ENCODE data around the gene CERT1.
"Not testable (repeated sequence)": the region's sequence is repeated elsewhere in the genome, so short reads cannot be mapped to it uniquely, and the experiment has no call there.

The CERT1 gene

DNA sequence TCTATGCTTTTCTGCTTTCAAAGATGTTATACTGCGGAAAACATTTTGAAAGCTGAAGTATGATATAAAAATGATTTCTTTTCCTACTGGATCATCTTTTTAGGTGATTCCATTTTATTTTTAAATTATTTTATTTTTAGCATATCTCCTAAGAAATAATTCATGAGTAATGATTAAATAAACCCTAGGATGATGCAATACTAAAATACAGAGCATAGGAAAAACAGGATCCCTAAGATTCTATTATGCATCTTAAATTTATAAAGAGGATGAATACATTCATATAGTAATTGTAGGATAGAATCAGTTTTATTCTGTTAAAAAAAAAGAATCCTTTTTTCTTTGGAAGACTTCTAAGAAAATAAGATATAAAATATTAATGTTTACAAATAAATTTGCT lies 11.1 kb upstream of the CERT1 start:
- no peak for DNase-seq

DNA sequence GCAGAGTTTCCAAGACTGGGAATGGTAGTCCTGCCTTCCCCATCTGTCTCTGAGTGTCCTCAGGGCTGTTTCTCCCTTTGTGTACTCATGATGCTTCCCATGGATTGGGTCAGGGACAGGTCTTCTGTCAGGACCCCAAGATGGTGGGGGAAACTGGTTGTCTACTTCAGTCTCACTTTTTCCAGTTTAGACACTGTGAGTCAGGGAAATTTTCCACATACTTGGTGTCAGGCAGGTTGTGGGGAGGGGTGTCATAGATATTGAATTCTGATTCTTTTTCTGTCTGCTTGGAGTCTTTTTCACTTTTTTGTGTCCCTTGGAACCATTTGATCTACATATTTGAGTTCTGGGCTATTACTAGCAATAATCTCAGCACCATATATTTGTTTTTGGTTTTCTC lies 10.6 kb upstream of the CERT1 start:
- no peak for DNase-seq

DNA sequence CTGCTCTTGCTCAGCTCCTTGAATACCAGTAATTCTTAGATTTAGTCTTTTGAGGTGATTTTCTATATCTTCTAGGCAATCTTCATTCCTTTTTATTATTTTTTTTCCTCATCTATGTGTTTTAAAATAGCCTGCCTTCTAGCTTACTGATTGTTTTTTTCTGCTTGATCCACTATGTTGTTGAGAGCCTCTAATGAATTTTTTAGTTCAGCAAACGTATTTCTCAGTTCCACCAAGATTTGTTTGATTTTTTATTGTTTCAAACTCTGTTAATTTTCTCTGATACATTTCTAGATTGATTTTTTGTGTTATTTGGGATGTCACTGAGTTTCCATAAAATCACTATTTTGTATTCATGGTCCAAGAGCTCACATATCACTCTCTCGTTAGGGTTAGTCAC lies 9.8 kb upstream of the CERT1 start:
- DNase-seq: no peak

DNA sequence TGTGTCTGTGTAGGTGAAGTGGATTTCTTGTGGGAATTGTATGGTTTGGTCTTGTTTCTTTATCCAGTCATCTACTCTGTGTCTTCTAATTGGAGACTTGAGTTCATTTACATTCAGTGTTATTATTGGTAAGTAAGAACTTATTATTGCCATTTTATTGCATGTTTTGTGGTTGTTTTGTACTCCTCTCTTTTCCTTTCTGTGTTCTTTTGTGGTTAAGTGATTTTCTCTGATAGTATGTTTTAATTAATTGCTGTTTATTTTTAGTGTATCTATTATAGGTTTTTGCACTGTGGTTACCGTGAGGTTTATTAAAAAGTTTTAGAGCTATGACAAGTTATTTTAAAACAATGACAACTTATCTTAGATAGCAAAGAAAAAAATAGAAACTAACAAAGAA lies 8.3 kb upstream of the CERT1 start:
- no peak for DNase-seq

DNA sequence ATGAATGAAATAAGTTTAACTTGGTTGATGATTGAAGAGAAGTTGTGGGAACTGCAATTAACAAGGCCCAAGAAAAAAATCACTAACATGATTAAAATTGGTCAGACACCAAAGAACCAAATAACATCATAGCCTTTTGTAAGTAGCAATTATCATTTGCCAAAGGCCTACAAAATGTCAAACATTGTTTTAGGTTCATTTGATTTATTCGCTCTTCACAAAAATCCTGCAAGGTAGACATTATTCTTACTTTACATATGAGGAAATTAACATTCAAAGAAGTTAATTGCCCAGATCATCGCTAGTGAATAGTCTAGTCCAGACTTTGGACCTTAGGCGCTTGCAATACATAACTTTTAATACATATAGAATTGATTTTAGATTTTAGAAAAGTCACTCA lies 2.9 kb upstream of the CERT1 start:
- no peak for DNase-seq

DNA sequence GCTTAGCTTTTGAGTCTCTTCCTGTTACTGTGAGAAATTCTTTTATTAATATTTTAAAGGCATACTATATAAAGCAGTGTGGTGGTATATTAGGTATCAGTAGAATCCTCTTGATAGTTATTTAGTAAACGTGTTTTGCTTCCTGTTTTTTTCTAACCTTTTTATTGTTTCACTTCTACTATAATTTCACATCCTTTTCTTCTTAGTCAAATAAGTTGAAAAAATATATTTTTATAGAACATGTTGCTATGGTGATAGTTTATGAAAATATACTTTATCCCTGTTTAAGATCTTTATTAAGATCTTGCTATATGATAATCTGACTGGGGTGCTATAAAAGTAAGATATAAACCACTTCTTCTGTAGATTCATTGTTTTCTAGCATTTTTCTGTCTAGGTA lies 2.4 kb upstream of the CERT1 start:
- peak in 1 of 4 experiments; percentile 21 for DNase-seq

DNA sequence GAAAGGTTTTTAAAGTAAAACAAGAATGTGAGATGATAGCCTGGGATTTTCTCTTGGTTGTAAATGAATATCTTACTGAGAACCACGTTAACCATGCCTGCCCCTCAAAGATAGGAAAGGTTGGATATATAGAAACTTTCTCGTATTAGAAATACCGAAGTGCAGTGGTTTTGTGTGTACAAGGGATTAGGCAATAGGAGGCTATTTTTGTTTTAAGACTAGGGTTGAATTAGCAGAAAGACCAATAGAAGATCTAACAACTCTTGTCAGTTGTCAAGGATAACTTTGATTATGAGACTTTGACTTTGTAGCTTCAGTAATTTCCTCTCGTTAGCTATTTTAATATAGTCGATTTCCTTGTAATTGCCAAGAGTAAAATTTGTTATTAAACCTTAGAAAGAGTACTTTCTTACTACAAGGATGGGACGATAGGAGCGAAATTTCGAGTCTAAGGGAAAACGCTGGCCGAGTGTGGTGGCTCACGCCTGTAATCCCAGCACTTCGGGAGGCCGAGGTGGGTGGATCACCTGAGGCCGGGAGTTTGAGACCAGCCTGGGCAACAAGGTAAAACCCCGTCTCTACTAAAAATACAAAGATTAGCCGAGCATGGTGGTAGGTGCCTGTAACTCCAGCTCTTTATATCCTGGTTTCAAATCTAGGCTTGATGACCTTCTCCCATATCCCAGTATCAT lies 1.1 kb upstream of the CERT1 start:
- peak in 2 of 4 experiments; percentile 29 to 40 for DNase-seq

DNA sequence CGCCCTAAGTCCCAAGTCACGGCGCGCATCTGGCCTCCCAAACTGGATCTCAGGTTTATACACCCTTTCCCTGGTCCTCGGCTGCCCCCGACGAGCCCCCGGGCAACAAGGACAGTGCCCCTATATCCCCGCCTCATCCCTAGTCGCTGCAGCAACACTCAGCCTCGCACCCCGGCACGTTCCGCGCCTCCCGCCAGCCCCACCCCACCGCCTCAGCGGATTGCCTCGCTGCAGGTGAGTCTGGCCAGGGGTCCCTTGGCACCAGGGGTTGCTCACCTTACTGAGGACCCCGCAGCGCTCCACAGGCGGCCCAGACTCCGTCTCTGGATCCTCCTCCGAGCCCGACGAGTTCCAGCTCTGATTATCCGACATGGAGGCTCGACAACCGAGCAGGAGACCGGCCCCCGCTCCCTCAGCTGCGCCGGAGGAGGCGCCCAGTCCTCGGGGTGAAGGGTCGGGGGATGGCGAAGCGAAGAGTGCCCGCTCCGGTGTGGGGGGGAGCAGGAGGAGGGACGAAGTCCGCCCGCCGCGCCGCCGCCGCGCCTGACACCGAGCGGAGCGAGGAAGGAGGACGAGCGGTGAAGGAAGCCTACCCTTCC lies 494 bp downstream of the CERT1 start:
- DNase-seq: peak in 3 of 4 experiments; percentile 43 to 72 (median 60)

DNA sequence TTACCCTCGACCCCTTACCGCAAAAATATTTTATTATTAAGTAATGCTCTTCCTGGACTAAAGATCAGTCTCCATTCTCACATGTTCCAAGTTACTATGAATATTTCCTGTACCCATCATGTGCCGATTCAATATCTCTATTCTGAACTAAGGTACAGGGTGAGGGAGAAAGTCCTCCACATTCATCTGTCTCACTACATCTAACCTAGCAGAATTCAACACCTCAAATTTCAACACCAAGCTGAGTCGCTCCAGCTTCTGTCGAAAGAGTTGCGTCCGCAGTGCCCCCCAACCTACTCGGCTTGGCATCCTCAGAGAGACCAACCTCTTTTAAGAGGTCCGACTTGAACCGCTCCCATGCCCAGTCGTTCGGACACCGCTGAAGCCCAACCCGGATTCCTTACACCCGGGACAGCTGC lies 1.0 kb downstream of the CERT1 start:
- peak in 3 of 4 experiments; percentile 38 to 55 (median 44) for DNase-seq

DNA sequence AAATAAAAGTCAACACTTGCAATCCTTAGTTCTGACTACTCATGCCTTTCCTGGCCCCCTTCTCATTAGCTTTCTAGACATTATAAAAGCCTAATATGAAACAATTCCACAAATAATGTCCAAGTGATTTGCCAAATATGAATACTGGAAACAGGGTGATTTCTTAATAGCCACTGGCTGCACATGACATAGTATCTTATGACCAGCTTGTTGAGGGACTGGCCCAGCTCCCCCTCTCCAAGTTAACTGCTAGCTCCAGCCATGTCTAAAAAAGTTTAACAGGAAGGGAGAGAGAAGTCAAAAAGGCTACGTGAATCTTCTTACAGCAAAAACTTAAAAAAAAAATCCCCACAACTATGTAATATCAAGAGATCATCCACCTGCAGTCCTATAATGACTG lies 1.5 kb downstream of the CERT1 start:
- peak; percentile 71 to 90 (median 85) for DNase-seq

DNA sequence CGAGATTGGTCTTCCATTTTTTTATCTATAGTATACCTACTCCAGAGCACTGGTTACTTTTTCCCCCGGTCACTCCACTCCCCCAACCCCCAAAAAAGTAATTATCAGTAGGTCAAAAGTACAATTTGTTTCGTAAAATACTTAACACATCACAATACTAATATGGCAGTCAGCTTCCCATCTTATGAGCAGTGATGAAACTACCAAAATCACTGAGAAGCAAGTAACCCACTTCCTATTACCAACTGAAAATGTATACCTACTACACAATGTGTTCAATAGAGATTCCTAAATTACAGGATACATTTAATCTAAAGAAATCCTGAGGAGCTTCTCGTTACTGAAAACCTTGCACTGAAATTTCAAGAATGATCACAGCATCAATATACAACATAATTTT lies 1.9 kb downstream of the CERT1 start:
- DNase-seq: peak; percentile 10 to 74 (median 48)

DNA sequence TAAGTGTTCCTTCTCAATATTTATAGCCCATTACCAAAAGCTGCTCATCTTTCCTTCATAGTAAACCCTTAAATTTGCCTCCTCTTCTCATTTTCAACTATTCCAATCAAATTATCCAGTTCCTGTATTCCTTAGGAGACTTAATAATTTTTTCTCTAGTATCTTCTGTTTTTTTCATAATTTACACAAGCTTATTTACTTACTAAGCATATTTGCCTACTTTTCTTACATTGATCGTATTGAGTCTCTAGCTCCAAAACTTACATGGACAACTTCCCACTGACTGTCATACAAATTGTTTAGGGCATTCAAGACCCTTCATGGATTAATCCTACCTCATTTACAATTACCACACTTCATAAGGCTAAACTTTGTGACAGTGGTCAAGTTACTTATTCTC lies 3.6 kb downstream of the CERT1 start:
- DNase-seq: no peak

DNA sequence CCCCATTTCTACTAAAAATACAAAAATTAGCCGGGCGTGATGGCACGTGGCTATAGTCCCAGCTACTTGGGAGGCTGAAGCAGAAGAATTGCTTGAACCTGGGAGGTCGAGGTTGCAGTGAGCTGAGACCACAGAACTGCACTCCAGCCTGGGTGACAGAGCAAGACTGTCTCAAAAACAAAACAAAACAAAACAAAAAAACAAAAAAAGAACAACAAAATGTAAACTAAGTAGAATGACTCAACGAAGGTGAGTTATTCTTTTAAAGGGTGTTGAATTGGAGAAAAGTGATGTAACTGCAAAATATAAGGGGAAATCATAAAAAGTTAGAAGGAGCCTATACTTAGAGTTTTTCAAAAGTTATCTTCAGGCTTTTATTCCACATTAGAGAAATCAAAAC lies 6.3 kb downstream of the CERT1 start:
- DNase-seq: not testable (repeated sequence)

DNA sequence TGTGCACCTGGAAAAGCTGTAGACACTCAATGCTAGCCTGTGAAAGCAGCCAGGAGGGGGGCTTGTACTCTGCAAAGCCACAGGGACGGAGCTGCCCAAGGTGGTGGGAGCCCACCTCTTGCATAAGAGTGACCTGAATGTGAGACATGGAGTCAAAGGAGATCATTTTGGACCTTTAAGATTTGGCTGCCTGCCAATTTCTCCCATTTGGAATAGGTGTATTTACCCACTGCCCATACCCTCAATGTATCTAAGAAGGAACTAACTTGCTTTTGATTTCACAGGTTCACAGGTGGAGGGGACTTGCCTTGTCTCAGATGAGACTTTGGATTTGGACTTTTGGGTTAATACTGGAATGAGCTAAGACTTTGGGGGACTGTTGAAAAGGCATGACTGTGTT lies 12.6 kb downstream of the CERT1 start:
- DNase-seq: not testable (repeated sequence)

DNA sequence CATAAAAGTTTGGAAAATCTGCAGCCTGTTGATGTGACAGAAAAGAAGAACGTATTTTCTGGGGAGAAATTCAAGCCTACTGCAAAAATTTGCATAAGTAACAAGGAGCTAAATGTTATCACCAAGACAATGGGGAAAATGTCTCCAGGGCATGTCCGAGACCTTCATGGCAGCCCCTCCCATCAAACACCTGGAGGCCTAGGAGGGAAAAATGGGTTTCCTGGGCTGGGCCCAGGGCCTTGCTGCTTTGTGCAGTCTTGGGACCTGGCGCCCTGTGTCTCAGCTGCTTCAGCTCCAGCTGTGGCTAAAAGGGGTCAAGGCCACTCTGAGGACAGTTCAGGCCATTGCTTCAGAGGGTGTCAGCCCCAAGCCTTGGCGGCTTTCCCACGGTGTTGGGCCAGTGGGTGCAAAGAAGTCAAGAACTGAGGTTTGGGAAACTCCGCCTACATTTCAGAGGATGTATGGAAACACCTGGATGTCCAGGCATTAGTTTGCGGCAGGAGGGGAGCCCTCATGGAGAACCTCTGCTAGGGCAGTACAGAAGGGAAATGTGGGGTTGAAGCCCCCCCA lies 13.1 kb downstream of the CERT1 start:
- DNase-seq: no peak

DNA sequence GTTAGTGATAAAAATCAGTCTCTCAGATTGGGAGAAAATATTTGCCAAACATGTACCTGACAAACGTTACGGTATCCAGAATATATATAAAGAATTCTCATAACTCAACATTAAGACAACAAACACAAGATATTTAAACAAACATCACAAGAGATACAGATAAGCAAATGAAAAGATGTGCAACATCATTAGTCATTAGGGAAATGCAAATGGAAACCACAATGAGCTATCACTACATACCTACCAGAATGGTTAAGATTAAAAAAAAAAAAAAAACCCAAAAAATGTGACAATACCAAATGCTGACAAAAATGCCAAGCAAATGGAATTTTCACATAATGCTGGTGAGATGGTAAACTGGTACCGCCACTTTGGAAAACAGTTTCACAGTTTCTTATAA lies 15.4 kb downstream of the CERT1 start:
- DNase-seq: no peak

DNA sequence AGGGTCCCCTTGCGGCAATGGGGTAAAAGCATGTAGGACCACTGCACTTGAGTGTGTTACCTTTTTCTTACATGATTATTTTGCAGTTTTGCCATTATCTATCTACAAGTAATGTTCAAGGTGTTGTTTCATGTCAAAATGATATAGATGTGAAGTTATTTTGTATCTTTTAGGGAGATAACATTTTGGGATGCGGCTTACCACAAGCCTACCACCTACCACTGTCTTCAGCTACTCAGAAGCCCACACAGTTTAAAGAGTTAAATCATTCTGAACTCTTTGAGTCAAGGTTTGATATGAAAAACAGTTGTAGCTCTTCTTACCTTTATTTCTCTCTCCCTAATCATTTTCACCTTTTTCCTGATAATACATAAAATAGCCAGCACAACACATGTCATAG lies 19.8 kb downstream of the CERT1 start:
- DNase-seq: no peak

DNA sequence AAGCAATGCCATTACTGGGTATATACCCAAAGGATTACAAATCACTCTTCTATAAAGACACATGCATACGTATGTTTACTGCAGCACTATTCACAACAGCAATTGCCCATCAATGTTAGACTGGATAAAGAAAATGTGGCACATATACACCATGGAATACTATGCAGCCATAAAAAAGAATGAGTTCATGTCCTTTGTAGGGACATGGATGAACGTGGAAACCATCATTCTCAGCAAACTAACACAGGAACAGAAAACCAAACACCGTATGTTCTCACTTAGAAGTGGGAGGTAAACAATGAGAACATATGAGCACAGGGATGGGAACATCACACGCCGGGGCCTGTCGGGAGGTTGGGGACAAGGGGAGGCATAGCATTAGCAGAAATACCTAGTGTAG lies 21.6 kb downstream of the CERT1 start:
- not testable (repeated sequence) for DNase-seq

DNA sequence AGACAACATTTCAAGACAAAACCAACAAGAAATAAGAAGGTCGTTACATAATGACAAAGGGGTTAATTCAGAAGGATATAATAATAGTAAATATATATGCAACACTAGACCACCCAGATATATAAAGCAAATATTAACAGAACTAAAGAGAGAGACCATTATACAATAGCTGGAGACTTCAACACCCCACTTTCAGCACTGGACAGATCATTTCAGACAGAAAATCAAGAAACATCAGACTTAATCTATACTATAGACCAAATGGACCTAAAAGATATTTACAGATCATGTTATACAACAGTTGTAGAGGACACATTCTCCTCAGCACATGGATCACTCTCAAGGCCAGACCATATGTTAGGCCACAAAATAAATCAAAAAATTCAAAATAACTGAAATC lies 26.8 kb downstream of the CERT1 start:
- no peak for DNase-seq

DNA sequence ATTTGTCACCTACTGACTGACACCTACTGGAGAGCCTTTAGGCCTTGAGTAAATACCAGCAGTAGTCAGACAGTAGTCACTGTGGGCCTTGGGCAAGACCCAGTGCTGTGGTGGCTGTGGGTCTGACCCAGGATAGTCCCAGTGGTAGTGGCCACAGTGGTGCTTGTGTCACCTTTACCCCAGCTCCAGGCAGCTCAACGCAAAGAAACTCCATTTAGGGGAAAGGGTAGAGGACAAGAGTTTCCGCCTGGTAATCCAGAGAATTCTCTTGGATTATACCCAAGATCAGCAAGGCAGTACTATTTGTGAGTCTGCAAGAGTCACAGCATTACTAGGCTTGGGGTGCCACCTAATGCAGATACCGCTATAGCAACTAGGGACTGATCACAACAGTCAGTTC lies 28.9 kb downstream of the CERT1 start:
- DNase-seq: no peak

DNA sequence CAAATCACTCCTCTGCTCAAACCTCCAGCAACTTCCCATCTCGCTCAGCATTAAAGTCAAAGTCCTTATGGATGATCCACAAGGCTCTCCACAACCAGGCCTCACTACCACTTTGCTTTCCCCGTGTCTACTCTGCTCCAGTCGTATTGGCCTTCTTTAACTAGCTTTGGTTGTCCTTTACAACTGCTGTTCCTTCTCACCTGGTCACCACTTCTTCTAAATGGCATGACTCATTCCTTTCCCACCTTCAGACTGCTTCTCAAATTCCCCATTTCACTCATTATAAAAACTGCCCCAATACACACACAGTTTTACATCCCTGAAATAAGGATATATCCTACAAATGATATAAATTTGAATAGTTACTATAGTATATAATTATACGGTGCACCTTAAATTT lies 30.4 kb downstream of the CERT1 start:
- no peak for DNase-seq

DNA sequence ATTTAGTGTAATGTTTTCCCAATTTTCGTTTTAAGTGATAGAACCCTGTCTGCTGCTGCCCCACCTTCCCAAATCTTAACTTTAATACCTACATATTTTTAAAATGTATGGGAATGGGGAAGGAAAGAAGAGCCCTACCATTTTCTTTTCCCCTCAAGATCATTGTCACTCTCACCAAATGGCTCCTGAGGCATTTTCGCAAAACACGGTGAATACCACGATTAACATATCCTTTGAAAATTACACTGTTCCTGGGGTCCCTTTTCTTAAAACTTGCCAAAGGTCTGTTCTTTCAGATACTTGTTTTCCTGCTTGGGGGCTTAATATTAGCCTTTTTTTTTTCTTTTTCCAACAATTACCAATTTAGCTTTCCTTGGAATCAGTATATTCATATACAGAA lies 36.1 kb downstream of the CERT1 start:
- no peak for DNase-seq

DNA sequence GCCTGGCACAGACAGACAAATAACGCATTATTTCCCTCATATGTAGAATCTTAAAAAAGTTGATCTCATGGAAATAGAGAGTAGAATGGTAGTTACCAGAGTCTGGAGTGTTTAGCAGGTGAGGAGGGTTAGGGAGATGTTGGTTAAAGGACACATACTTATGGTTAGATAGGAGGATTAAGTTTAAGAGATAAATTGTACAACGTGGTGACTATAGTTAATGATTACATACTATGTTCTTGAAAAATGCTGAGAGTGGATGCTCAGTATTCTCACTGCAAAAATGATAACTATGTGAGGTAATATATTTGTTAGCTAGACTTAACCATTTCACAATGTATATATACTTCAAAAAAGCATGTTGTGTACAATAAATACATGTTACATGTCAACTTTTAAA lies 38.0 kb downstream of the CERT1 start:
- no peak for DNase-seq

DNA sequence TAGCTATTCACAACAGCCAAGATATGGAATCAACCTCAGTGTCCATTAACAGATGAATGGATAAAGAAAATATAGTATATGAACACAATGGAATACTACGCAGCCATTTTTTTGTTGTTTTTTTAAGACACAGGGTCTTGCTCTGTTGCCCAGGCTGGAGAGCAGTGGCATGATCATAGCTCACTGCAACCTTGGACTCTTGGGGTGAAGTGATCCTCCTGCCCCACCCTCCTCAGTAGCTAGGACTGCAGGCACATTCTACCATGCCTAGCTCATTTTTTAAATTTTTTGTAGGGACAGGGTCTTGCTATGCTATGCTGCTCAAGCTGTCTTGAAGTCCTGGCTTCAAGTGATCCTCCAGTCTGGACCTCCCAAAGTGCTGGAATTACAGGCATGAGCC lies 38.5 kb downstream of the CERT1 start:
- no peak for DNase-seq
